GM19035 (cell line): ENCODE measurements around the gene PLA2R1.

Source experiments
- ATAC-seq: cut with Tn5 transposase; IDR thresholded peaks from one replicate; pipeline ENCODE4 v1.9.1; 2021; ENCODE audit not compliant: unreplicated experiment

Gene PLA2R1

DNA sequence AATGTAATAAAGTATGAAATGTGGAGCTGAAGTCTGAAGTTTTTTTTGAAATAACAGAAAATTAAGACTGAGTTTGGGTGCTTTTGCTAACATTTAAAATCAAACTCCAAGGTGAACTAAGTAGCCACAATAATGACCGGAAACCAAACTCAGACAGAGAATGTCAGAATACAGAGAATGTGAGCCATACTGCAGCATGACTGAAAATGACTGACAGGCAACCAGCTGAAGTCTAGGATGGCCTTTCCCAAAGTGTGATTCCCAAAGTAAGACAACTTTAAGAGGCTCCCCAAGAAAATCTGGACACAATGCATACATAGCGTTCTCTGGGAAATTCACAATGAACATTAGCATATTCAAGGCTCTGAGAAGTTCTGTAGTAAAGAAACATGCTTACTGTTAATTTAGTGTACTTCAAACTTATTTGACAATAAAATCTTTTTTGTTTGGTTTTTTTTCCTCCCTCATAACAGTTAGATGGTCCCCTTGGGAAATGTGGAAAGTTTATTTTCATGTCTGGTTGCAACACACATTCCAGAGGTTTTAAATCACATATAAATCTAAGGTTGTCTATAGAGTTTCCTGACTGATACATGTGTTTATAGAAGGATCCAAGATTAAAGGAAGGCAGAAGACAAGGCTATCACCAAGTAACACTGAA, 28.6 kb downstream of the PLA2R1 start:
- no peak for ATAC-seq

DNA sequence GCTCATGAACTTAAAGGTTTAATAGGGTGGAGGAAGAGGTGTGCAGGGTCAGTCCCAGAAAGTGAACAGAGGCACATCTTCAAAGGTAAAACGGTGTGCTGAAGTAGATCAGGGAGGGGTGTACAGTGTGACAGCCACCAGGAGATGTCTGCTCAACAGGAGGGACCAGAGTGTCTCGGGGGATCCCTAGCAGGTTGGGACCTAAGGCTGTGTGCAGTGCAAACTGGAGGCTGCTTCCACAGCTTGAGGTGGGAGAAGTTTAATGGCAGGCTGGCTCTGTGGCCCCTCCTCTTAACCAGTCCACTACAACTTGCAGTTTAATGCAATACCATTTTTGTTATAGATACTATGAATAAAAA, 33.2 kb downstream of the PLA2R1 start:
- ATAC-seq = no peak

DNA sequence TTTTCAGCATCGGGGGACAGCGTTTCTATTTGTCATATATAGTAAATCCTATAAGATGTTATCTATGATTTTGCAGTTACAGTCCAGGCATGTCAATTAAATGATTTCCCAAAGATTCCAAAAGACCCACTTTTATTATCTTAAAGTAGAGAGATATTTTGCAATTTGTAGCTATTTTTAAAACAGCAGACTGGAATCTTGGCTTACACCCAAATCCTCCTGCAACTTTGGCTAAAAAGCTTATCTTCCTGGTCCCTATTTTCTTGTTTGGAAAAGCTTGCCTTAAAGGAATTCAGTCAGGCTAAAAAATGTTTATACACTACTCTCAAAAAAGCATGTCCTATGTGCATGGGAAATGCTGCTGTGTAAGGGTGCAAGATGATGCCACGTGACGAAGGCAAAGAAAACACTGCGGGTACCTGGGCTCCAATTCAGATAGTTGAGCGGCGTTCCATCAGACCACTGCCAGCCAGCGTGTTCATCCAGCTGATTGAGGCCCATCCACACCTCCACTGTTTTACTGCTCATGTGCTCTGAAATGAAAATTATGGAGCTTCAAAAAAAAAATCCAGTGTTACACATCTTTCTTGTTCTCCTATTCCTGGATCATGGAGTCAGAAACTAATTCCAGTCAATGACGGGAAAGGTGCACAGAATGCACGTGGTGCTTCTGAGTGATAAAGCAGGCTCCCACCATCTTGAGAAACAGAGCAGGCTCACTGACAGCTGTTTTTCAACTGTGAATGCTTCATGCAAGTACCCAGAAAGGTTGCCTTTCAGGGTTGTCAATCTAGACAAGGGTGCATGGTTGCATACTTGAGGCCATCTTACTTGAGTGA, 33.8 kb downstream of the PLA2R1 start:
- ATAC-seq = no peak

DNA sequence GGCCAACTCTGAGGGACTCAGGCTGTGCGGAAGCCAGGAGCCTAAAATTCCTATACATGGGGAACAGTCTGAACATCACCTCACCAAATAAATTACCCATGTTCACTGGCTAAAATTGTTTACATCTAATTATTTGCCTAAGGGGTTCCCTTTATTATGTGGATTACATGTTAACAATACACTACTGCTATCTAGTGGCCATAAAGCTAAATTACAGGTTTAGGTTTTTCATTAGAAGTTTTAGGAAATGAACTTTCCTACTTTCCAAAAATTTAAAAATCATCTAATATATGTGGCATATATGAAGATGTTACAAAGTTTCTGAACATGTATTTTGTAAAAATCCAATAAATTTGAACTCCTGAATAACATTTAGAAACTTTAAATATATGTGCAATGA, 40.3 kb downstream of the PLA2R1 start:
- ATAC-seq = no peak

DNA sequence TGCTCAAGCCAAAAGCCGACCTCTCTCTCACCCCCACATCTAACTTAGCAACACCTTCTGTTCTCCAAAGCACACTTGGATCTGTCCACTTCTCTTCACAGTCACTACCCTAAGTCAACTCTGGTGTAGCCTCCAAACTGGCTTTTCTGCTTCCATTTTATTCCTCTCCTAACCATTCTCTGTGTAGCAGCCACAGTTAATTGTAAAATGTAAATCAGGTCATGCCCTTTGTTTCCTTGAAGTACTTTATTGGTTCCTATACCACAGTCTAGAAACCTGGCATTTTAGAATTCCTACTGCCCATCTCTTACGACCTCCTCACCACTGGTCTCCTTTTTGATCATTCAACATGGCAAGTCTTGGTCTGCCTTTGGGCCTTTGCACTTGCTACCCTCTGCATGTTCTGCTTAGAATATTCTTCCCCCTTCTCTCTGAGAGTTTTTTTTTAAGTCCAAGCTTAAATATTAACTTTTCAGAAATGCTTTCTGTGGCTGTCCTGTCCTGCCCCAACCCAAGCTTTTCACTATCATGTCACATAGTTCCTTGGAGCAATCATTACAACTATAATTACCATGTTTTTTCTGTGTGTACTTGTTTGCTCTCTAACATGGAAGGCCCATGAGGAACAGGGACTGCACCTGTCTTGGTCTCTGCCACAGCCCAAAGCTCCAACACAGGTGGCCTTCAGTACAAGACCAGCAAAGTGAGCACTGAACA, 42.9 kb downstream of the PLA2R1 start:
- no peak for ATAC-seq

DNA sequence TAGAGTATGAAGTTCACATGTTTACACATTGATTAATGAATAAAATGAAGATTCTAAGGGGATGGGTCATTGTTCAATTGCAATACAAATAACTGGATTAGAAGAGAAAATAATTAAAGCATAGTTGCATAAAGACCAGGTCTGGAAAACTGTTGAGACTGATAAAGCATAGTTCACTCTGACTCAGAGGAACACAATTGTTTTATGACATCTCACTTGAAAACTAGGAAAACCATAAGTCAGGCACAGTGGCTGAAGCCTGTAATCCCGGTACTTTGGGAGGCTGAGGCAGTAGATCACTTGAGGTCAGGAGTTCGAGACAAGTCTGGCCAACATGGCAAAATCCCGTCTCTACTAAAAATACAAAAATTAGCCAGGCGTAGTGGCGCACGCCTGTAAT, 46.7 kb downstream of the PLA2R1 start:
- ATAC-seq = no peak

DNA sequence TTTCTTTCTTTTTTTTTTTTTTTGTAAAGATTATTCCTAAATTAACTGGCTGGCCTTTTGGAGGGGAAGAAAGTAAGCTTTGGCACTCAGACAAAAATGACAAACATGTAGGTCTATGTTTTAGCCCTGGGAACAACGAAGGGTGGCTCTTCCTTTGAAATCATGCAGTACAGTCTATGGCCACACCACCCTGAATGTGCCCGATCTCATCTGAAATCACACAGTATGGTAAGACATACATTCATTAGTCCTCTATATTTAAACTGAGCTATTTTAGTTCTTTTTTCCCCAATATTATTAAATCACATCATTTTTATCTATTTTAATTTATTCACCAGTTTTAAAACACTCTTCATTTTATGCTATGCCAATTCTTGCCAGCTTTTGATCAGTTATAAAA, 48.2 kb downstream of the PLA2R1 start:
- ATAC-seq = no peak

DNA sequence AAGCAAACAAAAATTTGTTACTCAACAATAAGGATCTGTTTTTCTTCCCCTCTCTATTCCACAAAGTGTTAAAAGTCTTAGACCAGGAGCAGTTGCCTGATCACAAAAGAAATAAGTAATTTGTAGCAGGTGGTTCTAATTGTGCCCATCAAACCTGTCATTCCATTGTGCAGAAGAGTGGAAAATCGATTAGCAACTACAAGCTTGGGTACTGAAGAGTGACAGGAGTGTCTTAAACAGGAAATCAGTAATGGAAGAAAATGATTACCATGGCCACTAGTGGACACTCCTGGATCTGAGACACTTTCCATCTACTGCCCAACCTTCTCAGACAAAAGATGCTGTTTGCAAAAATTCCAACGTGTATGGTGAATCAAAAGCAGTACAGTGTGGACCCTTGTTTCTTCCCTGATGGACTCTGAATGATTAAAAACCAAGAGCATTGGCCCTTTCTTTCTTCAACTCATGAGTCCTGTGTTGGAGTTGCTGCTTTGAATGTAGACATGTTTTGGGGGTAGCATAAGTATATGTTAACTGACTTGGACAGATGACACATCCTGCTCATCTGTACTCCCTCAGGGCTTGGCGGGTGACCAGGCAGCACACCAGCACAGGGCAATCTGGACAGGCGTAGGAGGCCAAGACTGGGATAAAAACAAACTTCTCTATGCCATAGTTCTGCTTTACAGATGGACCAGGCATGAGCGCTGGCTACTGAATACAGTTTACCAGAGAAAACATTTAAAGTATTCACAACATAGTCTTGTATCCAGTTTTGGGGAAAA, 51.9 kb downstream of the PLA2R1 start:
- no peak for ATAC-seq

DNA sequence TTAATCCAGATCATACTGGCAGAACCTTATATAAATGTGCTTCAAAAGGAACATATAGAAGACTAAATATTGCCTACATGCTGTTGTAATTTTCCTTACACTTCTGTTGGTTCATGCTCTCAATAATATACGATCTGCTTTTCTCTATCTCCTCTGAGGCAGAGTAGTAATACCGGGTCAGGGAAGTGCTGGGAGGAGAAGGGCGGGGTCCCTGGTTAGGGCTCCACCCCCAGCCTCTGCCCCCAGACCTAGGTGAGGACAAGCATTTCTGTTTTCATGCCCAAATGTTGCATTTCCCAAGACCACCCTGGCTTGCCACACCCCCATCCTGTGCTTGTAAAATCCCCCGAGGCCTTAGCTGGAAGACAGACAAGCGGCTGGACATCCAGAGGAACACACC, 55.3 kb downstream of the PLA2R1 start:
- no peak for ATAC-seq

DNA sequence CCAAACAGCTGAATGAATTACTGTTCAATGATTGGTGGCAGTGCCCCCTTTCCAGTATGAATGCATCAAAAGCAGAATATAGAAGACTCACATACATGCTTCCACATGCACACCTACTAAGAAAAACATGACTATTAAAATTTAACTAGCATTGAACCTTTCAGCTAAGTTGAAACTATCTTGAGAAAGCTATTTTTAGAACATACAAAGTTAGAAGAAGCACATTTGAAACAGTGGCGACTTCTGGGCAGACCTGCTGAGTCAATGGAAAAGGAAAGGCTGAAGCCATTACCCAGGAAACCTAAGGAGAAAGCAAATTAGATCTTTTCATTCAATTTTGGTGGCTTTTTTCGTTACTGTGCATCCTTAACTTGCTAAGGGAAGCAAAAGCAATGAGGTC, 55.9 kb downstream of the PLA2R1 start:
- no peak for ATAC-seq

DNA sequence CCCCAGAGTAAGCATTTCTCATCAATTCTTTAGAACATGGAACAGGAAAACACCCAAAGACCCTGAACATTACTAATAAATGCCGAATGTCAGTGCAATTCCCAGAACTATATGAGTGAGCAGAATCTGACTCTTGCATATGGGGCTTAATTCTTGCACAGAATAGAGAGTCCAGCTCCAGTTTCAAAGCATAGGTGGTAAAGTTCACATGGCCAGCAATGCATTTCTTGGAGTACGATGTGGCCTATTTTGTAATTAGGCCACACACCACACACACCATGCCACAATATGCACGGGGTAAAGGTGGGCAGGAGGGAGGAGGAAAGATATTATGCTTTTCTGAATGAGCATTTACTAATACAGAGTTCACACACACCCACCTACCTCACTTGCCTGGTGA, 56.5 kb downstream of the PLA2R1 start:
- no peak for ATAC-seq

DNA sequence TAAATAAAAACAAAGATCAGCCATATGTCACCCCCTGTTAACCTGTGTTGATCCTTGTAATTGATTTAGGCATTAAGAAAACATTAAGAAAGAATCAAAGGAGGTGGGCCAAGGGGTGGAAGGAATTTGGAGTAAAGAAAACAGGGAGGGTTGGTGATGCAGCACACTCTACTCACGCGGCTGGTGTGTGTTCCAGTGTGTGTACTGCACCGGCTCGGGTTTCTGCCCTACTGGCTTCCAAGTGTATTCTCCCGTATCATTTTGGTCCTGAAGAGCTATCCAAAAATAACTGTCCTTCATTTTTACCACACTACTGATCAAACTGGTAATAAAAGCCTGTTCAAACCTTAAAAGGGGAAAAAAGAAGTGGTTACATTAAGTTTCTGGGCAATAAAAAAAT, 56.9 kb downstream of the PLA2R1 start:
- ATAC-seq = no peak

DNA sequence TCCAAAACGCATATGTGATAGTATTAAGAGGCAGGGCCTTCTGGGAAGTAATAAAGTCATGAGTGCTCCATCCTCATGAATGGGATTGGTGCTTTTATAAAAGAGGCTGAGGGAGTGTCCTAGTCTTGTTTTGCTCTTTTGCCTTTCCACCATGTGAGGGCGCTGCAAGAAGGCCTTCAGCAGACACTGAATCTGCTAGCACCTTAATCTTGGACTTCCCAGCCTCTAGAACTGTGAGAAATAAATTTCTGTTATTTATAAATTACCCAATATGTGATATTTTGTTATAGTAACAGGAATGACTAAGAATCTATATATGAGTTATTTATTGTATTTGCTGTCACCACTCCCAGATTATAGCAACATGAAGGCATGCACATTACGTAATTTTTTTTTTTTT, 63.5 kb downstream of the PLA2R1 start:
- ATAC-seq = no peak

DNA sequence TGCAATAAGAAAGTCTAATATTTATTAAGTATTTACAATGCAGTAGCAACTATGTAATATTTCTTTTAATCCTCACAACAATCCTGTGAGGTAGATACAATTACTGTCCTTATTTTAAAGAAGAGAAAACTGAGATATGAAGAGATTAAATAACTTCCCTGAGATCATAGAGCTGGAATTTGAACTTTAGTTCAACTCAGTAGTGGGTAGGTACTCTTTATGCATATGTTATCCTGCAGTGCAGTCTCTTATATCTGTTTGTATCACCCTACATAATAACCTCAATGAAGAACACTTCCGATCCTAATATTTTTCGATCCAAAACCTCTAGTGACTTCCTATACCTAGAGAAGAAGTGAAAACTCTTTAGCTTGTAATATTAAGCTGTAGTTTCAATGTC, 64.2 kb downstream of the PLA2R1 start:
- no peak for ATAC-seq

DNA sequence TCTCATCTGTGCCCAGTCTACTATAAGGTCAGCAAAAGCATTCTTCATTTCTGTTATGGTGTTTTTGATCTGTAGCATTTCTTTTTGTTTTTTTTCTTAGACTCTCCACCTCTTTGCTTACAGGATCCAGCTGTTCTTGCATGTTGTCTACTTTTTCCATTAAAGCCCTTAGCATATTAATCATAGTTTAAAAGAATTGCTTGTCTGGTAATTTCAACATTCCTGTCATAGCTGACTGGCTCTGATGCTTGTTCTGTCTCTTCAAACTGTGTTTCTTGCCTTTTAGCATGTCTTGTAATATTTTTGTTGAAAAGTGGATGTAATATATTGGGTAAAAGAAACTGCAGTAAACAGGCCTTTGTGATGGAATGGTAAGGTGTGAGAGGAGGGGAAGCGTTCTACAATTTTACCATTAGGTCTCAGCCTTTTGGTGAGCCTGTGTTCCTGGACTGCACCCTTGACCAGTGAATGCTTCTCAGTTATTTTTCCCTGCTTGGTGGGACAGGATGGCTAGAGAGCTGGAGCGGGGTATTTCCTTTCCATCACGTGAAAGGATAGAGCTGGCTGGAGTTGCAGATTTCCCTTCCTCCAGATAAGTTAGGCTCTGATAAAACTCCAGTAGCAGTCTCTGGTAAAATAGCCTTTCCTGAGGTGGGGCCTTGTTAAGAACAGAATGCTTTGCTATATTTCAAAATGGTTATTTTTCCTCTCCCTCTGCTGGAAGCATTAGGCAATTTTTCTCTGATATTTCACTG, 65.4 kb downstream of the PLA2R1 start:
- no peak for ATAC-seq

DNA sequence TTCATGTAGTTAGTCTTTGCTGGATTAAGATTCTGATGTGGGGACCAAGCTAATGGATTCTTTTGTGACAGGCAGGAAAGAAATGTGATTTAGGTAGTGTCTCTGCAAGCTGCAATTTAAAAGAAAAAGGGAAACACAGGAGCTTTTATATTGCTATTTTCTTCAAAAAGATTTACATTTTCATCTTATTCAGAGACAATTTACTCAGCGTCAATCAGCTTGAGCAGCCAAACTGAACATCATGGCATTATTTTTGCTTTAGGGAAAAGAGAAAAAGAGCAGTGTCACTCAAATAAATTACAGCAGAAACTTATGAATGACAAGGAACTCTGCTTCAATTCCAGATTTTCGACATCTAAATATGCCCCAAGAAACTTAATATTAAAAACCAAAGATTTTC, 67.4 kb downstream of the PLA2R1 start:
- ATAC-seq = no peak

DNA sequence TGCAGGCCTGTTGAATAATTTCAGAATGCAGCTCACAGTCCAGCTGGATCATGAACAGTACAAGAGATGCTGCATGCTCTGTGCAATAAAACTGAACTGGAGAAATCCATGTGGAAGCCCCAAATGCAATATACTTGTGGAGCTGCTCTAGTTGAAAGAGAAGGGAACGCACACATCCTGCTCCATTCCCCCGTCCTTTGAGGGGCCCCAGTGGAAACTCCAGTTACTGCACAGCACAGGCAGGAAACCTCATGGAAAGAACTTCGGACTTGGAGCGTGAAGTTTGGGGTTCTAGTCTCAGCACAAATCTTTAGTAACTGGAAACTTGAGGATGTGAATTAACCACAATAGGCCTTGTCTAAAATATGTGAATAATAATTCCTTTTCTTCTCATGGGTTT, 73.2 kb downstream of the PLA2R1 start:
- ATAC-seq = no peak

DNA sequence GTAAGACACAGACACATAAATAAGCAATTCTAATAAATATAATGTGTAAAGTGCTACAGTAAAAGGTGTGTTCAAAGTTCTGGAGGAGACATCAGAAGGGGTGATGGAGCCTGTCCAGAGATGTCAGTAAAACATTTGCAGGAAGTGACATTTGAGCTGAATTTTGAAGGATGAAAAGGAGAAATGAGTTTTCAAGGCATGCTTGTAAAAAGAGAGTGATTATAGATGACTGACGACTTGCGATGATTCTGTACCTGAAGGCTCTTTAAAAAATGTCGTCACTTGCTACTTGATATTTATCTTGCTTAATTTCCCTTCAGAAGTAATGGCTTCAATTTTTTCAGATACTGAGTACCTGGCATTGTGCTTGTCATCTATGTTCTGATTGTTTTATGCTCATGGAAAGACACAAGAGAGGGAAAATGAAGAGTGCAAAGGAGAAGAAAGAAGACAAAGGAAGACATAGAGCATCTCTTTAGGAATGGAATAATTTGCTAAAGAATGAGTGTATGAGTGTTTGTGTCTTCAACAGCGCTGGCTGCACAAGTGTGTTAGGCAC, 73.9 kb downstream of the PLA2R1 start:
- ATAC-seq = no peak

DNA sequence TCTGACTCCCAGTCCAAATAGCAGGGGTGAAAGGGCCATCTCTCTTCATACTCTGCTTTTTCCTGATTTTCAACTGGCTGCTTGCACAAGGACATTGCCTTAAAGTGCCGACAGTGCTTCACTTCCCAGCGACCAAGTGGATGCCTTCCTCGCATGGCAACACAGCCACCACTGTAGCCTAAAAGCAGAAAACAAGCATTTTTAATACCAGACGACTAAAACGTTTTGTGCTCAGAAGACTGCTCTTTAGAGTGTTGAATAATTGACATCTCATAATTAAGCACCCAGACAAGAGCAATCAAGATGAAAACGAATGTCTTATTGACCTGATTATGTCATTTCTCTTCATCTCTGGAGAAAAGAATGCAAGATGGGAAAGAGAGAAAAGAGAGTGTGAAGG, 75.2 kb downstream of the PLA2R1 start:
- ATAC-seq = no peak

DNA sequence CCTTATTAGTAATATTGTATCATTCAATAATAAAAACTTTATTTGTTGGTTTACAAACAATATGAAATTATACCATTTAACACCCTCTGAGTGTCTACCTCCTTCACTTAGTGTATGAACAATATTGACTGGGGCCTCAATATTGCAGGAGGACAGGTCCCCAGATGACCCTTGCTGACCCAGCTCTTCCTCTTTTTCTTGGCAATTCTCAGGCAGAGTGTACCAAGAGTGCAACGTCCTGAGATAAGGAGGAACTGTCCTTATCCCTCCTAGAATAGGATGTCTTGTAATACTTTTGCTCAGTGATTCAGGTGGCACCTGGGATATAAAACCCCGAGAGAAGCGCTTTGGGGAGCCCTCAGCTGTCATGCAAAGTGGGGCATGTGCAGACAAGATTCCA, 76.8 kb downstream of the PLA2R1 start:
- ATAC-seq = no peak
